GM20000 (cell line): ENCODE data around the gene HEMGN.

Source experiments
- DNase-seq: peaks from one replicate; pipeline ENCODE4 v3.0.0; 2012; ENCODE audit warnings: low spot score
- TF ChIP-seq, protein P1 (sequence below): IDR thresholded peaks from 2 replicates; pipeline ENCODE4 v1.5.1; 2012; ENCODE audit warnings: mild to moderate bottlenecking, control low read depth; ENCODE audit errors: extremely low read depth, missing control alignments

The HEMGN gene

DNA sequence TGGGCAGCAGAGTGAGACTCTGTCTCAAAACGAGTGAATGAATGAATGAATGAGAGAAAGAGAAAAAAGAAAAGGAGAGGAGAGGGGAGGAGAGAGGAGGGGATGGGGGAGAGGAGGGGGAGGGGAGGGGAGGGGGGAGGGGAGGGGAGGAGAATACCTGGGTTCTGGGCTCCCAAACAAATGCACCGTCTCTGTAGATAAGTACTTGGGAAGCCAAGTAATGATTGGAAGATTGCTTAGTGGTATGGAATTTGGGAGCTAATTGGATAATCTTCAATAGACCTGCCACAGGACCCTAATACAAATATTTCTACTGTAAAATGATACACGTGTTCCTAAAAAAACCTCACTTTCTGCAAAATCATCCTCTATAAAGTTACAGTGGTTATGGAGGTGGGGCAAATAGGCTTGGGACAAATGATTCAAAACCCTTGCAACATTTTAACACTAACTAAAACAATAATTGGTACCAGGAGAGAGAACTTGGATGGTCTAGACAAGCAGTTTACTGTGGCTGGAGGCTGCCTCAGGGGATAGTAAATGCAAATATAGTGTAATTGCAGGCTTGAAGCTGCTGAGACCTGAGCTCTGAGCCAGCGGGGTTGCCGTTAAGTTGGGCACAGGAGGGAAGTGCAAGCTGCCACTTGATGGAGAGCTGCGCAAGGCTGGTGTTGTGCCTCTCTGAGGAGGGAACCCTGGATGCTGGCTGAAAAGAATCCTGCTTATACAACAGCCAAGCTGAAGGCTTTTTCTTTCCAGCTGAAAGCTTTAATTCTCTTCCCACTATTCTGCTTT lies 3.5 kb downstream of the HEMGN start:
- TF ChIP-seq, protein P1, sequence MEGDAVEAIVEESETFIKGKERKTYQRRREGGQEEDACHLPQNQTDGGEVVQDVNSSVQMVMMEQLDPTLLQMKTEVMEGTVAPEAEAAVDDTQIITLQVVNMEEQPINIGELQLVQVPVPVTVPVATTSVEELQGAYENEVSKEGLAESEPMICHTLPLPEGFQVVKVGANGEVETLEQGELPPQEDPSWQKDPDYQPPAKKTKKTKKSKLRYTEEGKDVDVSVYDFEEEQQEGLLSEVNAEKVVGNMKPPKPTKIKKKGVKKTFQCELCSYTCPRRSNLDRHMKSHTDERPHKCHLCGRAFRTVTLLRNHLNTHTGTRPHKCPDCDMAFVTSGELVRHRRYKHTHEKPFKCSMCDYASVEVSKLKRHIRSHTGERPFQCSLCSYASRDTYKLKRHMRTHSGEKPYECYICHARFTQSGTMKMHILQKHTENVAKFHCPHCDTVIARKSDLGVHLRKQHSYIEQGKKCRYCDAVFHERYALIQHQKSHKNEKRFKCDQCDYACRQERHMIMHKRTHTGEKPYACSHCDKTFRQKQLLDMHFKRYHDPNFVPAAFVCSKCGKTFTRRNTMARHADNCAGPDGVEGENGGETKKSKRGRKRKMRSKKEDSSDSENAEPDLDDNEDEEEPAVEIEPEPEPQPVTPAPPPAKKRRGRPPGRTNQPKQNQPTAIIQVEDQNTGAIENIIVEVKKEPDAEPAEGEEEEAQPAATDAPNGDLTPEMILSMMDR: no peak
- DNase-seq: no peak

DNA sequence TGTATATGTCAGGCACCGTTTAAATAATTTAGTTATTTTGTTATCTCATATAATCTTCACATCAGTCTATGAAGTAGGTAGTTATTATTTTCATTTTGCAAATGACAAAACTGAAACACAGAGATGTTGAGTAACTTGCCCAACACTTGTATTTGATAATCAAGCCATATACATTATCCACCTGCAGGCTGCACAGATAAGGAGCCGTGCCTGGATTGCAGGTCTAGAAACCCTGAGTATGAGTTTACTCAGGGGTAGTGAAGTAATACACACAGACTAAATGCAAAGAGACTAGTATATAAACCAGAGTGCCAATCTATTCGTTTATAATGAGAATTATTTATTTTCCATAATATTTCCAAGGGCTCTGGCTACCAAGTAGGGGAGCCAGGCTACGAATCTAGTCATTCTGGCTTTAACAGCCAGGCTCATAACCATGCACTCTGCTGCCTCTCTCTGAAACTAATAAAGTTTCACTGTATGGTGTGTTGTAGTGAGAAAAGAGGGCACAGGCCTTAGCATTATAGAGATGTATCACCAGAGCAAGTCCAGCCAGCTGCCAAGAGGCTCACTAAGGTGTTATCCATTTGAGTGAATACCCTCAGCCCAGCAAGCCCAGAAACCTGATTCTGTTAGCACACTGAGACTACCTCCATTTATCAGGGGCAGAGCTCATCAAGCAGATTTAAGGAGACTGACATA lies 4.5 kb downstream of the HEMGN start:
- TF ChIP-seq, protein P1: no peak
- no peak for DNase-seq

DNA sequence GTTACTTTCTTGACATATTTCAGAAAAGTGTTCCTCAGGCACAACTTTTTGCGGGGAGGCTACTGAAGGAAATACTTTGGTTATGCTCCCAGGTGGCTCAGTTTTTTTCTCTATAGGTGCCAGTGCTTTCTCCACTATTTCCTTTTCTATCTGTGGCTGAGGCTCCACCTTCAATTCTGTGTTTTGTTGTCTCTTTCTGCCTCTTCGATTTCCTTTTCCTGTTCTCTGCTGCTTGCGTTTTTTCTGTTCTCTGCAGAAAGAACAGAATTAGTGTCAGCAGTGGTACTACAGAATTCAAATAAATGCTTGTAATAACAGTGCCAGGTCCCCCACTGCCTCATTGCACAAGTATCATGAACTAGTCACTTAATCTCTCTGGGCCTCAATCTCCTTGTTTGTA lies 7.0 kb downstream of the HEMGN start:
- DNase-seq: no peak
- TF ChIP-seq, protein P1: no peak

DNA sequence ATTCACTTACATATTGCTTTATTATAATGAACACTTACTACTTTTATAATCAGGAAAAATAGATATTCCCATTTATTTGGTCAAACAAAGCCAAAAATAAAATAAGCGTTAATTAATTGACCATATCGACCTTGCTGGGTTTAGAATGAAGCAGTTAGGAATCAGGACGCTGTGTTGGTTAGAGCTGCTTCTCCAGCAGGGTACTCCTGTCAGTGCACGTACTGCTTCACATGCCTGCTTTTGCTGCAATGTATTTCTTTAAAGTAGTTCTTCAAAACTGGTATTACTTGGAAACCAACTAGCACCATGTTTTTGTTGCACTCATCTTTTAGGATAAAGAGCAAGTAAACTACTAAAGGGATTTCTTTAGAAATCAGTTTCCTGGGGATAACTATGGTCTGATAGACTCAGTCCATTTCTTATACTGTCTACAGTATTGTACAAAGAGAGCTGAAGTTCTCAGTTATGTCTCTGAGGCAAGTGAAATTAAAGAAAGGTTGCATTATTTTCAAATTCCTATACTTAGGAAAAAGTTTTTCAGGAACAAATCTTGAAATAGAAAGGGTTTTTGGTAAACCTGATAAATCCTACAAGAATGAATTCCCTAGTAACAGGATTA lies 8.9 kb downstream of the HEMGN start:
- TF ChIP-seq, protein P1: no peak
- no peak for DNase-seq

DNA sequence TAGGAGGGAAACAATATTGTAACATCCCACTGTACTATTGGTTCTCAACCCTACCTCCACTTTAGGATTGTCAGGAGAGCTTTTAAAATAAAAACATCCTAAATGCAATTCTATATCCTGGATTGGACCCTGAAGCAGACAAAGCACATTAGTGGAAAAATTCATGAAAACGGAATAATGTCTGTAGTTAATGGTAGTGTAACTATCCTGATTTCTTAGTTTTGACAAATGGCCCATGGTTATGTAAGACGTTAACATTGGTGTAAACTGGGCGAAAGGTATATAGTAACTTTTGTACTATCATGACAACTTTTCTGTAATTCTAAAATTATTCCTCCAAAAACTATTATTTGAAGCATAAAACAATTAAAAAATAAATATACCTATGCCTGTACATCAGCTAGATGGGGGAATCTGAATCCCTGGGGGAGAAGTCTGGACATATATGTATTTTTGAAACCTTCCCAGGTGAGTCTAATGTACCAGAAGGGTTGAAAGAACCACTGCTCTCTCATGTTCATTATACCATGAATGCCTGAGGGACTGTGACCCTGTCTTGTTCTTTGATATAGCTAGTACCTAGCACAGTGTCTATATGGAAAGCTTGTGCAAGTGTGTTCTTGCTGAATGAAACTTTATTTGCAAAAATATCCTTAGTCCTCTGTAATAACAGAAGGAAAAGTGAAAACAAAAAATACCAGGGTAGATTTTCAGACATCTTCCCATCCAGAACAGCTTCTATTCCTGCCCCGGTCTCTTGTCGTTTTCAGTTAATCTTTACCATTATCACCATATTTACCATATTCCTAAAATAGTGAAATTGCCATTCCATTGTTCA lies 12.3 kb downstream of the HEMGN start:
- TF ChIP-seq, protein P1: no peak
- DNase-seq: no peak

GRCh38 chr9:97924386-97924785 lies 13.6 kb downstream of the HEMGN start:
- no peak for DNase-seq
- TF ChIP-seq, protein P1: no peak
